Heart left ventricle (tissue), 11 donors: ENCODE measurements around the gene ZNF12. TPM values are rescaled to one million over a fixed set of nuclear protein-coding genes. Genes with fewer than 3 reads are reported as not detected.

Experiments used
- polyA plus RNA-seq, 2 donors: library from polyadenylated mRNA; stranded (reverse); fragments of 200-250 nt; gene quantifications; one replicate each; pipeline ENCODE4 v1.2.3, GENCODE V29; 2013
- total RNA-seq, 9 donors: library from RNA; depleted of rRNA in 2 of 9; stranded (reverse); fragments of >200 nt in 2 of 9; fragmentation: NEBNext Ultra II Directional in 3 of 9; extraction: Animal tissue kit (Norgen Biotek cat#: 25700) in 3 of 9; gene quantifications; one replicate each; pipeline versions ENCODE4 v1.1.0 to v1.2.4, GENCODE V29; 2016 to 2023
- donor health status: ischemic (EF 13 %, LVEDD 7.1; RV severe dilation, severe dysfunction).
- donor health status: healthy with polysubstance abuse.
- donor health status: DM: no; HTN: yes; CAD: no.
- donor health status: DM: no; HTN: no; CAD: no.
- donor health status: ischemic (EF 25% LVEDD 5.7; RV mildly dilated, moderate dysfunction).
- donor health status: healthy.
- donor health status: DM: yes; HTN: yes; CAD: no.
- donor health status: PGD.
- donor health status: nonischemic (EF 23%, LVEDD 6.1; RV moderate dilation, normal function).

ZNF12 gene
- total and polyA plus RNA-seq, 11 donors = 6.4 to 20.1 (median 13.4) TPM

Other genes with a start within 250 kb of the ZNF12 start
- 10 to 100 TPM; 35.8 to 86.5 (median 51.1) TPM for gene KDELR2, start 222.8 kb downstream of the ZNF12 start, total RNA-seq
- 10 to 100 TPM; 29.1 to 96.6 TPM for gene KDELR2, start 222.8 kb downstream of the ZNF12 start, polyA plus RNA-seq
- under 1 TPM in 3 of 9 donors, not detected in 6; 0.08 to 0.16 (median 0.08) TPM for gene GRID2IP, start 155.5 kb downstream of the ZNF12 start, total RNA-seq
- gene GRID2IP, start 155.5 kb downstream of the ZNF12 start, polyA plus RNA-seq = under 1 TPM in 1 of 2 donors, not detected in 1; 0.01 TPM
- 10 to 100 TPM; 26.2 to 45.5 (median 37.8) TPM for gene ZDHHC4, start 129.5 kb downstream of the ZNF12 start, total RNA-seq
- gene ZDHHC4, start 129.5 kb downstream of the ZNF12 start, polyA plus RNA-seq = 10 to 100 TPM; 32.1 to 48.4 TPM
- gene INTS15, start 116.9 kb downstream of the ZNF12 start, total RNA-seq = 10 to 100 TPM; 11.7 to 22.7 (median 15.3) TPM
- 10 to 100 TPM in 1 of 2 donors, 1 to 10 TPM in 1; 7.1 to 15.6 TPM for gene INTS15, start 116.9 kb downstream of the ZNF12 start, polyA plus RNA-seq
- gene ZNF853, start 91.3 kb downstream of the ZNF12 start, total RNA-seq = 10 to 100 TPM in 8 of 9 donors, 1 to 10 TPM in 1; 6.6 to 27.8 (median 11.8) TPM
- 1 to 10 TPM; 3.1 to 5.7 TPM for gene ZNF853, start 91.3 kb downstream of the ZNF12 start, polyA plus RNA-seq
- gene ZNF316, start 69.6 kb downstream of the ZNF12 start, total RNA-seq = 10 to 100 TPM; 11.0 to 22.9 (median 14.5) TPM
- 10 to 100 TPM; 11.4 to 13.5 TPM for gene ZNF316, start 69.6 kb downstream of the ZNF12 start, polyA plus RNA-seq
- not detected for gene RSPH10B2, start 47.2 kb upstream of the ZNF12 start, total RNA-seq
- gene RSPH10B2, start 47.2 kb upstream of the ZNF12 start, polyA plus RNA-seq = not detected
- 10 to 100 TPM; 12.8 to 42.2 (median 24.4) TPM for gene CCZ1B, start 119.3 kb upstream of the ZNF12 start, total RNA-seq
- 10 to 100 TPM; 22.8 to 23.8 TPM for gene CCZ1B, start 119.3 kb upstream of the ZNF12 start, polyA plus RNA-seq